H1 (cell line): ENCODE data around the gene COX14. TPM values are rescaled to one million over a fixed set of nuclear protein-coding genes. Genes with fewer than 3 reads are reported as not detected.

Experiments used
- CTCF ChIA-PET: fragments of 300-600 bp; sonication (Branson Sonifier 250); formaldehyde crosslinking; loops from one replicate; lab custom pipeline; 2021; ENCODE audit not compliant: partially characterized antibody; lab: Charles Lee
- POLR2A ChIA-PET: fragments of 300-600 bp; sonication (Branson Sonifier 250); formaldehyde crosslinking; loops from one replicate; lab custom pipeline; 2021; ENCODE audit warnings: inconsistent platforms; ENCODE audit not compliant: partially characterized antibody; lab: Charles Lee
- DNase-seq, 2 experiments: peaks; one replicate each; pipeline versions ENCODE4 v3.0.0 to v3.0.0-alpha.2; 2010 to 2022; ENCODE audit warnings: low spot score in 2 of 2, low read depth in 1 of 2, mixed read lengths in 1 of 2
- FAIRE-seq: peaks from 2 replicates; lab custom pipeline; 2011; peaks lifted over from hg19 to GRCh38; lab: Jason Lieb, UNC
- H2AFZ ChIP-seq: 2 replicates; pipeline ENCODE4 v1.8.1; 2012; ENCODE audit warnings: low read length, inconsistent platforms
- H2AK5ac ChIP-seq: 2 replicates; pipeline ENCODE4 v1.6.1; 2013; ENCODE audit warnings: low read depth, low read length
- H2BK120ac ChIP-seq: replicated peaks from 2 replicates; pipeline ENCODE3; 2013; ENCODE audit warnings: low read depth, low read length, inconsistent platforms
- H2BK12ac ChIP-seq: 2 replicates; pipeline ENCODE4 v1.6.1; 2013; ENCODE audit warnings: low read depth, low read length
- H2BK15ac ChIP-seq: 2 replicates; pipeline ENCODE4 v1.6.1; 2013; ENCODE audit warnings: low read length
- H2BK20ac ChIP-seq: 2 replicates; pipeline ENCODE4 v1.6.1; 2013; ENCODE audit warnings: low read length
- H2BK5ac ChIP-seq: 2 replicates; pipeline ENCODE4 v1.6.1; 2013; ENCODE audit warnings: low read depth, low read length
- H3K14ac ChIP-seq: 2 replicates; pipeline ENCODE4 v1.6.1; 2013; ENCODE audit warnings: inconsistent platforms; ENCODE audit not compliant: insufficient read length
- H3K18ac ChIP-seq: 2 replicates; pipeline ENCODE4 v1.6.1; 2013; ENCODE audit warnings: low read length; ENCODE audit errors: extremely low read depth
- H3K23ac ChIP-seq: 2 replicates; pipeline ENCODE4 v1.6.1; 2013; ENCODE audit warnings: inconsistent platforms; ENCODE audit not compliant: insufficient read length
- H3K23me2 ChIP-seq: 2 replicates; pipeline ENCODE4 v1.6.1; 2013; ENCODE audit warnings: low read depth, low read length
- H3K27ac ChIP-seq: 2 replicates; pipeline ENCODE4 v1.6.1; 2011; ENCODE audit warnings: low read depth, low read length, inconsistent platforms
- H3K27me3 ChIP-seq, 4 experiments: replicated peaks in 1 of 4; 1 replicate in 1 of 4; 2 replicates in 3 of 4; pipeline versions ENCODE4 v1.6.1 to v1.8.1; 2011 to 2013; ENCODE audit warnings: low read length in 3 of 4, mild to moderate bottlenecking in 3 of 4, inconsistent platforms in 2 of 4, mixed read lengths in 2 of 4, moderate library complexity in 1 of 4; ENCODE audit not compliant: control insufficient read depth in 3 of 4, insufficient read depth in 3 of 4; ENCODE audit errors: extremely low read depth in 1 of 4
- H3K36me3 ChIP-seq, 4 experiments: 2 replicates each; pipeline versions ENCODE4 v1.6.1 to v1.8.1; 2011 to 2013; ENCODE audit warnings: mild to moderate bottlenecking in 4 of 4, low read length in 3 of 4, moderate library complexity in 2 of 4, control low read depth in 1 of 4, inconsistent platforms in 1 of 4; ENCODE audit not compliant: insufficient read depth in 4 of 4, control insufficient read depth in 2 of 4
- H3K4ac ChIP-seq: replicated peaks from 2 replicates; pipeline ENCODE3; 2013; ENCODE audit warnings: low read length, low read depth, mixed read lengths, inconsistent platforms; ENCODE audit not compliant: insufficient read length
- H3K4me1 ChIP-seq, 4 experiments: replicated peaks in 1 of 4; 1 replicate in 1 of 4; 2 replicates in 3 of 4; pipeline versions ENCODE4 v1.6.1 to v1.8.1; 2011 to 2013; ENCODE audit warnings: low read length in 3 of 4, inconsistent platforms in 2 of 4, mixed read lengths in 1 of 4; ENCODE audit not compliant: insufficient read depth in 4 of 4, control insufficient read depth in 3 of 4
- H3K4me2 ChIP-seq, 2 experiments: 2 replicates each; pipeline versions ENCODE4 v1.6.1 to v1.8.1; 2011 to 2013; ENCODE audit warnings: low read depth in 2 of 2, low read length in 2 of 2, control low read depth in 1 of 2, inconsistent platforms in 1 of 2, mild to moderate bottlenecking in 1 of 2; ENCODE audit not compliant: insufficient read depth in 1 of 2
- H3K4me3 ChIP-seq, 4 experiments: fragments of 200-600, 300-600 bp in 1 of 4; sonication (generic), shearing (Covaris generic), sonication (Bioruptor Twin) in 1 of 4; 2 replicates each; pipeline versions ENCODE4 v1.5.1 to v1.8.1; 2011 to 2016; ENCODE audit warnings: low read length in 4 of 4, low read depth in 3 of 4, control low read depth in 2 of 4, inconsistent platforms in 2 of 4, mild to moderate bottlenecking in 2 of 4, mixed read lengths in 1 of 4, moderate library complexity in 1 of 4; ENCODE audit not compliant: insufficient read depth in 2 of 4; ENCODE audit errors: extremely low read depth in 1 of 4
- H3K56ac ChIP-seq: replicated peaks from 2 replicates; pipeline ENCODE3; 2013; ENCODE audit warnings: low read depth, mild to moderate bottlenecking, mixed read lengths, low read length, inconsistent platforms; ENCODE audit not compliant: insufficient read length
- H3K79me1 ChIP-seq: 2 replicates; pipeline ENCODE4 v1.6.1; 2013; ENCODE audit warnings: low read depth, low read length, control low read depth
- H3K79me2 ChIP-seq, 2 experiments: 2 replicates each; pipeline versions ENCODE4 v1.6.1 to v1.8.1; 2012 to 2013; ENCODE audit warnings: low read length in 2 of 2, mild to moderate bottlenecking in 2 of 2, inconsistent platforms in 1 of 2; ENCODE audit not compliant: insufficient read depth in 2 of 2, control insufficient read depth in 1 of 2
- H3K9ac ChIP-seq, 4 experiments: replicated peaks in 1 of 4; 1 replicate in 1 of 4; 2 replicates in 3 of 4; pipeline versions ENCODE4 v1.6.1 to v1.8.1; 2011 to 2013; ENCODE audit warnings: low read depth in 3 of 4, low read length in 3 of 4, control low read depth in 2 of 4, mild to moderate bottlenecking in 2 of 4, moderate library complexity in 2 of 4, inconsistent platforms in 1 of 4; ENCODE audit errors: extremely low read depth in 1 of 4
- H3K9me3 ChIP-seq, 2 experiments: 2 replicates each; pipeline versions ENCODE4 v1.6.1 to v1.8.1; 2012 to 2013; ENCODE audit warnings: mild to moderate bottlenecking in 2 of 2, moderate library complexity in 2 of 2, control low read depth in 1 of 2, inconsistent platforms in 1 of 2, low read depth in 1 of 2, low read length in 1 of 2, mixed read lengths in 1 of 2; ENCODE audit not compliant: insufficient read depth in 2 of 2
- H4K20me1 ChIP-seq, 2 experiments: replicated peaks in 1 of 2; 2 replicates each; pipeline versions ENCODE3 to v1.8.1; 2011 to 2013; ENCODE audit warnings: inconsistent platforms in 2 of 2, low read length in 2 of 2, mild to moderate bottlenecking in 1 of 2; ENCODE audit not compliant: insufficient read depth in 2 of 2, control insufficient read depth in 1 of 2
- H4K5ac ChIP-seq: 2 replicates; pipeline ENCODE4 v1.6.1; 2013; ENCODE audit warnings: low read length, low read depth, mixed read lengths, inconsistent platforms; ENCODE audit not compliant: insufficient read length
- H4K8ac ChIP-seq: 2 replicates; pipeline ENCODE4 v1.8.0; 2013; ENCODE audit warnings: mild to moderate bottlenecking, moderate library complexity, low read length, inconsistent platforms; ENCODE audit not compliant: insufficient read depth; ENCODE audit errors: extremely low read depth
- H4K91ac ChIP-seq: replicated peaks from 2 replicates; pipeline ENCODE3; 2013; ENCODE audit warnings: low read length, mixed read lengths, inconsistent platforms; ENCODE audit not compliant: insufficient read length
- CEBPB ChIP-seq: IDR thresholded peaks from 2 replicates; pipeline ENCODE4 v1.6.1; 2012; ENCODE audit warnings: low read depth, low read length
- EGR1 ChIP-seq: IDR thresholded peaks from 2 replicates; pipeline ENCODE4 v1.6.1; 2011; ENCODE audit warnings: low read depth, low read length, borderline replicate concordance
- FOSL1 ChIP-seq: IDR thresholded peaks from 2 replicates; pipeline ENCODE4 v1.6.1; 2011; ENCODE audit warnings: mild to moderate bottlenecking, low read depth, low read length, moderate library complexity; ENCODE audit not compliant: insufficient read depth
- GABPA ChIP-seq: IDR thresholded peaks from 2 replicates; pipeline ENCODE4 v1.6.1; 2011; ENCODE audit warnings: mild to moderate bottlenecking, low read length, moderate library complexity, borderline replicate concordance; ENCODE audit not compliant: insufficient read depth
- KDM1A ChIP-seq: fragments of 200-600, 300-600 bp; sonication (generic); IDR thresholded peaks from 2 replicates; pipeline ENCODE4 v1.7.1; 2016; ENCODE audit warnings: mild to moderate bottlenecking, low read length, borderline replicate concordance
- KDM5A ChIP-seq: fragments of 200-600 bp; IDR thresholded peaks from 2 replicates; pipeline ENCODE4 v1.7.1; 2012; ENCODE audit warnings: mild to moderate bottlenecking, low read length, inconsistent platforms, mixed read lengths
- NRF1 ChIP-seq: IDR thresholded peaks from 2 replicates; pipeline ENCODE4 v1.6.1; 2011; ENCODE audit warnings: mild to moderate bottlenecking, low read depth, low read length, improper control_type of control experiment
- SRF ChIP-seq: IDR thresholded peaks from 2 replicates; pipeline ENCODE4 v1.6.1; 2011; ENCODE audit warnings: mild to moderate bottlenecking, low read depth, low read length, moderate library complexity
- WGBS, 2 experiments: shearing (Covaris generic) in 1 of 2; methylation state at CpG; one replicate each; pipeline versions ENCODE4 v1.1.6 to v1.1.7; 2013 to 2015; ENCODE audit warnings: low lambda C conversion rate in 2 of 2, mixed read lengths in 2 of 2, inconsistent platforms in 1 of 2, low coverage in 1 of 2, missing lambda C conversion rate in 1 of 2; ENCODE audit not compliant: insufficient replicate concordance in 2 of 2, insufficient coverage in 1 of 2, insufficient read length in 1 of 2; ENCODE audit errors: extremely low coverage in 1 of 2, missing lambda C conversion rate in 1 of 2; 5-methylcytosine and 5-hydroxymethylcytosine counted together
- polyA plus RNA-seq, 7 experiments: library from polyadenylated mRNA; depleted of rRNA in 3 of 7; stranded (reverse) in 5 of 7; unstranded in 2 of 7; fragments of >200 nt in 5 of 7; fragments of 200-250 nt in 2 of 7; gene quantifications; 1 replicate in 5 of 7; 2 replicates in 1 of 7; 4 replicates in 1 of 7; pipeline versions ENCODE4 v1.2.1 to v1.2.3, GENCODE V29; 2011 to 2013; ENCODE audit warnings: missing spikeins in 2 of 7, mixed read lengths in 2 of 7
- total RNA-seq: library from RNA; stranded (reverse); fragmentation: NEBNext Ultra II Directional; extraction: Animal tissue kit (Norgen Biotek cat#: 25700); gene quantifications from 2 replicates; pipeline ENCODE4 v1.2.1, GENCODE V29; 2021
- TF ChIP-seq, protein P1 (sequence below), 3 experiments: IDR thresholded peaks; 1 replicate in 2 of 3; 2 replicates in 1 of 3; pipeline versions ENCODE4 v1.5.1 to v1.6.1; 2011; ENCODE audit warnings: low read length in 3 of 3, mild to moderate bottlenecking in 3 of 3, inconsistent platforms in 2 of 3, low read depth in 1 of 3, moderate library complexity in 1 of 3; ENCODE audit not compliant: insufficient read depth in 1 of 3; ENCODE audit errors: control extremely low read depth in 1 of 3

Gene COX14
- total and polyA plus RNA-seq, 2 of the 8 experiments (the other 6 are each of a cell fraction or from before 2014, with no cell fraction given) = 40.1 to 102 TPM

- POLR2A ChIA-PET = interaction anchor here (0.8 to 27.1 kb wide), 4 partner anchors 10 to 50 kb away, joined by 3 to 457 read pairs (median 10); partner anchors contain the start of genes CERS5, GPD1 and SMARCD1
- FAIRE-seq = no peak
- H3K27me3 ChIP-seq = no peaks in the 10 kb centered on the region
- TF ChIP-seq KDM5A (no peak), KDM1A (no peak), EGR1 (no peak), NRF1 (no peak), GABPA (no peak), CEBPB (no peak), SRF (no peak), FOSL1 (no peak)
- TF ChIP-seq, protein P1, sequence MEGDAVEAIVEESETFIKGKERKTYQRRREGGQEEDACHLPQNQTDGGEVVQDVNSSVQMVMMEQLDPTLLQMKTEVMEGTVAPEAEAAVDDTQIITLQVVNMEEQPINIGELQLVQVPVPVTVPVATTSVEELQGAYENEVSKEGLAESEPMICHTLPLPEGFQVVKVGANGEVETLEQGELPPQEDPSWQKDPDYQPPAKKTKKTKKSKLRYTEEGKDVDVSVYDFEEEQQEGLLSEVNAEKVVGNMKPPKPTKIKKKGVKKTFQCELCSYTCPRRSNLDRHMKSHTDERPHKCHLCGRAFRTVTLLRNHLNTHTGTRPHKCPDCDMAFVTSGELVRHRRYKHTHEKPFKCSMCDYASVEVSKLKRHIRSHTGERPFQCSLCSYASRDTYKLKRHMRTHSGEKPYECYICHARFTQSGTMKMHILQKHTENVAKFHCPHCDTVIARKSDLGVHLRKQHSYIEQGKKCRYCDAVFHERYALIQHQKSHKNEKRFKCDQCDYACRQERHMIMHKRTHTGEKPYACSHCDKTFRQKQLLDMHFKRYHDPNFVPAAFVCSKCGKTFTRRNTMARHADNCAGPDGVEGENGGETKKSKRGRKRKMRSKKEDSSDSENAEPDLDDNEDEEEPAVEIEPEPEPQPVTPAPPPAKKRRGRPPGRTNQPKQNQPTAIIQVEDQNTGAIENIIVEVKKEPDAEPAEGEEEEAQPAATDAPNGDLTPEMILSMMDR (IDR thresholded peaks at IDR 0.05; ENCODE audit: control extremely low read depth in 1 of 3, insufficient read depth in 1 of 3, low read depth in 1 of 3, low read length in 3 of 3) = no peak
Measured at GRCh38 chr12:50117057-50117622, 5.1 kb downstream of the COX14 start.

More at GRCh38 chr12:50117057-50117622, 5.1 kb downstream of the COX14 start:
- no peak overlapping the region for H3K56ac ChIP-seq
- no peak overlapping the region for H2AFZ ChIP-seq
- no peak overlapping the region for H3K23ac ChIP-seq
- no peaks in the 10 kb centered on the region for H3K4me1 ChIP-seq
- peaks cover 0 to 13% of the 10 kb centered on the region in 2 experiments; a peak in 2 of 4 replicates for H3K79me2 ChIP-seq
- 95% methylated on average over 5 of the region's 6 CpGs; no CpG with 5 or more reads in 1 of the 2 experiments for WGBS, 2 experiments
- no peak for DNase-seq
- H3K4ac ChIP-seq = no peak overlapping the region
- H3K9ac ChIP-seq = no peak overlapping the region
- H3K18ac ChIP-seq = no peak overlapping the region
- no peaks in the 10 kb centered on the region; the same call in 1 of the 2 replicates for H3K79me1 ChIP-seq
- no peak overlapping the region for H3K14ac ChIP-seq
- peaks cover 0 to under 1% of the 10 kb centered on the region in 2 experiments for H4K20me1 ChIP-seq
- H2BK5ac ChIP-seq = no peak overlapping the region
- H3K27ac ChIP-seq = no peak overlapping the region
- no peak overlapping the region for H2BK15ac ChIP-seq
- no peak overlapping the region for H2BK120ac ChIP-seq
- CTCF ChIA-PET = interaction anchor here (0.6 to 32.9 kb wide), 7 partner anchors 9 to 431 kb away, joined by 3 to 625 read pairs (median 4); partner anchors contain the start of gene SMARCD1
- H3K4me2 ChIP-seq = no peak overlapping the region
- no peaks in the 10 kb centered on the region for H3K9me3 ChIP-seq
- H4K91ac ChIP-seq = no peak overlapping the region
- H4K8ac ChIP-seq = no peak overlapping the region
- no peak overlapping the region for H4K5ac ChIP-seq
- H2BK12ac ChIP-seq = no peak overlapping the region
- no peak overlapping the region for H2AK5ac ChIP-seq
- H3K36me3 ChIP-seq = peaks cover 0 to 3% (median 0%) of the 10 kb centered on the region in 4 experiments; a peak in 1 of 8 replicates
- H3K23me2 ChIP-seq = peaks cover 7% of the 10 kb centered on the region
- no peak overlapping the region for H2BK20ac ChIP-seq
- no peak overlapping the region for H3K4me3 ChIP-seq
